Measurements from ENCODE around the gene PPP2R5A. TPM values are rescaled to one million over a fixed set of nuclear protein-coding genes. Genes with fewer than 3 reads are reported as not detected.
"Not testable (repeated sequence)": the region's sequence is repeated elsewhere in the genome, so short reads cannot be mapped to it uniquely, and the experiment has no call there.

The PPP2R5A gene
- total and polyA plus RNA-seq, 2 experiments from 2014 or later = 22.0 to 40.2 TPM

- H3K4me1 ChIP-seq (ENCODE audit: insufficient read depth) = peaks cover 11% of the 10 kb centered on the region
Measured at GRCh38 chr1:212301580-212301979, 16.4 kb downstream of the PPP2R5A start.

GRCh38 chr1:212302745-212303383, 17.7 kb downstream of the PPP2R5A start:
- no peak for DNase-seq (ENCODE audit: low spot score)
- H4K20me1 ChIP-seq (ENCODE audit: insufficient read depth, poor library complexity, severe bottlenecking) = peaks cover 4% of the 10 kb centered on the region
- H3K4me3 ChIP-seq = no peak overlapping the region
- H3K9me3 ChIP-seq (ENCODE audit: low read depth) = no peaks in the 10 kb centered on the region
- WGBS (ENCODE audit: low lambda C conversion rate, missing lambda C conversion rate) = 96% methylated on average over 6 of the region's 6 CpGs
- H3K9me2 ChIP-seq (replicated peaks; ENCODE audit: insufficient read depth) = no peaks in the 10 kb centered on the region
- H3K36me3 ChIP-seq (replicated peaks; ENCODE audit: insufficient read depth, low read depth) = no peaks in the 10 kb centered on the region
- H3K27me3 ChIP-seq = no peaks in the 10 kb centered on the region
- TF ChIP-seq EZH2 (IDR thresholded peaks at IDR 0.05; ENCODE audit: borderline replicate concordance) = no peak
- H3K27ac ChIP-seq = no peak overlapping the region
- no peak overlapping the region for H2AFZ ChIP-seq
- peaks cover 11% of the 10 kb centered on the region for H3K4me1 ChIP-seq (ENCODE audit: insufficient read depth)
- no peak overlapping the region for H3K4me2 ChIP-seq
- peaks cover 87% of the 10 kb centered on the region for H3K79me2 ChIP-seq

More at GRCh38 chr1:212301580-212301979, 16.4 kb downstream of the PPP2R5A start:
- Histone ChIP-seq H3K9me3 (ENCODE audit: low read depth) (no peaks in the 10 kb centered on the region), H3K27me3 (no peaks in the 10 kb centered on the region), H3K4me3 (no peak overlapping the region), H3K27ac (no peak overlapping the region), H2AFZ (no peak overlapping the region), H3K79me2 (peaks cover 82% of the 10 kb centered on the region), H3K4me2 (no peak overlapping the region), H3K36me3 (replicated peaks; ENCODE audit: insufficient read depth, low read depth) (no peaks in the 10 kb centered on the region), H3K9me2 (replicated peaks; ENCODE audit: insufficient read depth) (no peaks in the 10 kb centered on the region), H4K20me1 (ENCODE audit: insufficient read depth, poor library complexity, severe bottlenecking) (peaks cover 7% of the 10 kb centered on the region)
- no peak for DNase-seq (ENCODE audit: low spot score)
- WGBS (ENCODE audit: low lambda C conversion rate, missing lambda C conversion rate) = 93% methylated on average over 1 of the region's 1 CpG
- TF ChIP-seq EZH2phosphoT487 (IDR thresholded peaks at IDR 0.05; ENCODE audit: low read depth, severe bottlenecking, unreplicated experiment) (no peak), CTCF (IDR thresholded peaks at IDR 0.05; ENCODE audit: poor library complexity) (no peak), EZH2 (IDR thresholded peaks at IDR 0.05; ENCODE audit: borderline replicate concordance) (no peak)

GRCh38 chr1:212305342-212305741, 20.1 kb downstream of the PPP2R5A start:
- no peak overlapping the region for H3K4me3 ChIP-seq

GRCh38 chr1:212305984-212306452, 20.8 kb downstream of the PPP2R5A start:
- not testable (repeated sequence) for H3K9me3 ChIP-seq (ENCODE audit: low read depth); H4K20me1 ChIP-seq (ENCODE audit: insufficient read depth, poor library complexity, severe bottlenecking); H3K4me3 ChIP-seq; H3K36me3 ChIP-seq (replicated peaks; ENCODE audit: insufficient read depth, low read depth); H3K27me3 ChIP-seq; H3K9me2 ChIP-seq (replicated peaks; ENCODE audit: insufficient read depth); H2AFZ ChIP-seq
- Histone ChIP-seq H3K4me1 (ENCODE audit: insufficient read depth) (peaks cover 11% of the 10 kb centered on the region), H3K27ac (peak overlapping the region; percentile 39), H3K79me2 (peaks cover 99% of the 10 kb centered on the region), H3K4me2 (peak overlapping the region; percentile 40)
- 35% methylated on average over 7 of the region's 7 CpGs for WGBS (ENCODE audit: low lambda C conversion rate, missing lambda C conversion rate)
- peak; percentile 5 for DNase-seq (ENCODE audit: low spot score)

More at GRCh38 chr1:212305342-212305741, 20.1 kb downstream of the PPP2R5A start:
- no peak for TF ChIP-seq CTCF (IDR thresholded peaks at IDR 0.05; ENCODE audit: poor library complexity)
- no peak for TF ChIP-seq EZH2 (IDR thresholded peaks at IDR 0.05; ENCODE audit: borderline replicate concordance)
- TF ChIP-seq EZH2phosphoT487 (IDR thresholded peaks at IDR 0.05; ENCODE audit: low read depth, severe bottlenecking, unreplicated experiment) = no peak
- Histone ChIP-seq H3K79me2 (peaks cover 99% of the 10 kb centered on the region), H3K9me3 (ENCODE audit: low read depth) (no peaks in the 10 kb centered on the region), H3K4me2 (peak overlapping the region; percentile 40), H4K20me1 (ENCODE audit: insufficient read depth, poor library complexity, severe bottlenecking) (no peaks in the 10 kb centered on the region), H3K27me3 (no peaks in the 10 kb centered on the region), H3K9me2 (replicated peaks; ENCODE audit: insufficient read depth) (no peaks in the 10 kb centered on the region), H3K36me3 (replicated peaks; ENCODE audit: insufficient read depth, low read depth) (no peaks in the 10 kb centered on the region), H3K27ac (peak overlapping the region; percentile 39), H3K4me1 (ENCODE audit: insufficient read depth) (peaks cover 11% of the 10 kb centered on the region), H2AFZ (no peak overlapping the region)
- DNase-seq (ENCODE audit: low spot score) = no peak
